Testis (tissue), 3 donors: ENCODE results near the gene MAGEF1. TPM values are rescaled to one million over a fixed set of nuclear protein-coding genes. Genes with fewer than 3 reads are reported as not detected.

Experiments
- DNase-seq: peaks from one replicate; pipeline ENCODE4 v3.0.0-alpha.2; 2019
- H3K27ac ChIP-seq, 2 donors: fragments of 200-600 bp; sonication (generic); one replicate each; pipeline ENCODE4 v1.5.1; 2019
- H3K27me3 ChIP-seq: fragments of 200-600 bp; sonication (generic); one replicate; pipeline ENCODE4 v1.5.1; 2019
- H3K36me3 ChIP-seq: fragments of 200-600 bp; sonication (generic); one replicate; pipeline ENCODE4 v1.5.1; 2017; ENCODE audit warnings: low read depth; ENCODE audit errors: missing control alignments
- H3K4me1 ChIP-seq: fragments of 200-600 bp; sonication (generic); one replicate; pipeline ENCODE4 v1.5.1; 2019
- H3K4me3 ChIP-seq, 2 donors: fragments of 200-600 bp; sonication (generic); one replicate each; pipeline ENCODE4 v1.5.1; 2017 to 2019
- H3K9me3 ChIP-seq: fragments of 200-600 bp; sonication (generic); one replicate; pipeline ENCODE4 v1.5.1; 2017
- POLR2A ChIP-seq: fragments of 450-650 bp; IDR thresholded peaks from one replicate; pipeline ENCODE4 v1.6.1; 2017; ENCODE audit warnings: antibody characterized with exemption, mild to moderate bottlenecking, moderate library complexity
- WGBS, 2 donors: methylation state at CpG; one replicate each; pipeline ENCODE4 v1.1.5; 2018; 5-methylcytosine and 5-hydroxymethylcytosine counted together
- intact Hi-C: fragments of 100-400 bp; cut with DNase I; formaldehyde crosslinking; loops from one replicate; pipeline ENCODE4 v1.15.1; 2023; ENCODE audit warnings: low total_unique reads
- polyA plus RNA-seq: library from polyadenylated mRNA; stranded (reverse); fragments of 350-450 nt; fragmentation: Illumina TruSeq; extraction: RNeasy Lipid Tissue Mini Kit (QIAGEN cat#74804); gene quantifications from one replicate; pipeline ENCODE4 v1.2.3, GENCODE V29; 2014; ENCODE audit warnings: low read depth, low replicate concordance; ENCODE audit not compliant: insufficient read depth
- total RNA-seq, 2 donors: library from RNA; depleted of rRNA; stranded (reverse); fragments of >200 nt; gene quantifications; one replicate each; pipeline ENCODE4 v1.2.3, GENCODE V29; 2016
- TF ChIP-seq, protein P1 (sequence below), 3 experiments: fragments of 450-650 bp in 2 of 3; fragments of 200-600 bp in 1 of 3; sonication (generic) in 1 of 3; IDR thresholded peaks; one replicate each; pipeline ENCODE4 v1.5.1; 2016 to 2019; ENCODE audit warnings: antibody characterized with exemption in 3 of 3, mild to moderate bottlenecking in 2 of 3, moderate library complexity in 1 of 3

Gene MAGEF1
- total and polyA plus RNA-seq, 3 donors from 2014 or later: 22.8 to 33.5 (median 25.1) TPM

DNA sequence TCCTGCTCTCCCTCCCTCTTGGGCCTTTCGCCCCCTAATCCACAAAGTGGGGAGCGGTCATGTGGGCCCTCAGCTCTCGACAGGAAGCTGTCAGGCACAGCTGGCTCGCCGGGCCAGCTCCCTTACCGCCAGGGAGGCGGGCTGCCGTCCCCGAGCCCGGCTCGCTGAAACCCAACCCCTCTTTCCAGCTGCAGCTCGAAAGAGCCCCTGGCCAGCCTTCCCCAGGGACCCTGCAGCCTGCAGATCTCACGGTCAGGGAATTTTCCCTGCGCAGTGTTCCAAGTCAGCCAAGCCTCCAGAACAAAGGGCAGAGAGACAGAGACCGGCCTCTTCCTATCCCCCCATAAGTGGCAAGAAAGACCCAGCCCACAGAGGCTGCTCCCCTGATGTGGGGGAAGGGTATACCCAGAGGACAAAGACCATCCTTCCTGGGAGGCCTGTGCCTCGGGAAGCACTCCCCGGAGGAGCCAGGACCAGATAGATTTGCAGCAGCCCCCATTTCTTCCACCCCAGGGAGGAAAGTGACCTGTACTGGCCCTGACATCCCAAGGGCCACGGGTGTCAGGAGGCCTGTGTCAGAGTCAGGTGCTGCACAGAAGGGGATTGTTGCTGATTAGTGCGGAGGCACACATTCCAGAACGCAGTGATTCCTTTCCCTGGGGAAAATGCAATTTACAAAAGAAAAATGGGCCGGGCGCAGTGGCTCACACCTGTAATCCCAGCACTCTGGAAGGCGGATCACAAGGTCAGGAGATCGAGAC, 32.6 kb downstream of the MAGEF1 start:
- DNase-seq: peak; percentile 52
- no peaks in the 10 kb centered on the region for H3K36me3 ChIP-seq
- H3K4me1 ChIP-seq: peaks cover 35% of the 10 kb centered on the region
- H3K27ac ChIP-seq: peak overlapping the region; percentile 1 to 55
- intact Hi-C loops: no loop called here
- H3K27me3 ChIP-seq: no peaks in the 10 kb centered on the region
- H3K9me3 ChIP-seq: no peaks in the 10 kb centered on the region
- 28 to 45% methylated on average over 12 to 24 of the region's 24 CpGs for WGBS, 2 donors
- TF ChIP-seq, protein P1, sequence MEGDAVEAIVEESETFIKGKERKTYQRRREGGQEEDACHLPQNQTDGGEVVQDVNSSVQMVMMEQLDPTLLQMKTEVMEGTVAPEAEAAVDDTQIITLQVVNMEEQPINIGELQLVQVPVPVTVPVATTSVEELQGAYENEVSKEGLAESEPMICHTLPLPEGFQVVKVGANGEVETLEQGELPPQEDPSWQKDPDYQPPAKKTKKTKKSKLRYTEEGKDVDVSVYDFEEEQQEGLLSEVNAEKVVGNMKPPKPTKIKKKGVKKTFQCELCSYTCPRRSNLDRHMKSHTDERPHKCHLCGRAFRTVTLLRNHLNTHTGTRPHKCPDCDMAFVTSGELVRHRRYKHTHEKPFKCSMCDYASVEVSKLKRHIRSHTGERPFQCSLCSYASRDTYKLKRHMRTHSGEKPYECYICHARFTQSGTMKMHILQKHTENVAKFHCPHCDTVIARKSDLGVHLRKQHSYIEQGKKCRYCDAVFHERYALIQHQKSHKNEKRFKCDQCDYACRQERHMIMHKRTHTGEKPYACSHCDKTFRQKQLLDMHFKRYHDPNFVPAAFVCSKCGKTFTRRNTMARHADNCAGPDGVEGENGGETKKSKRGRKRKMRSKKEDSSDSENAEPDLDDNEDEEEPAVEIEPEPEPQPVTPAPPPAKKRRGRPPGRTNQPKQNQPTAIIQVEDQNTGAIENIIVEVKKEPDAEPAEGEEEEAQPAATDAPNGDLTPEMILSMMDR (IDR thresholded peaks at IDR 0.05): no peak
- no peak for TF ChIP-seq POLR2A
- H3K4me3 ChIP-seq: no peak overlapping the region

DNA sequence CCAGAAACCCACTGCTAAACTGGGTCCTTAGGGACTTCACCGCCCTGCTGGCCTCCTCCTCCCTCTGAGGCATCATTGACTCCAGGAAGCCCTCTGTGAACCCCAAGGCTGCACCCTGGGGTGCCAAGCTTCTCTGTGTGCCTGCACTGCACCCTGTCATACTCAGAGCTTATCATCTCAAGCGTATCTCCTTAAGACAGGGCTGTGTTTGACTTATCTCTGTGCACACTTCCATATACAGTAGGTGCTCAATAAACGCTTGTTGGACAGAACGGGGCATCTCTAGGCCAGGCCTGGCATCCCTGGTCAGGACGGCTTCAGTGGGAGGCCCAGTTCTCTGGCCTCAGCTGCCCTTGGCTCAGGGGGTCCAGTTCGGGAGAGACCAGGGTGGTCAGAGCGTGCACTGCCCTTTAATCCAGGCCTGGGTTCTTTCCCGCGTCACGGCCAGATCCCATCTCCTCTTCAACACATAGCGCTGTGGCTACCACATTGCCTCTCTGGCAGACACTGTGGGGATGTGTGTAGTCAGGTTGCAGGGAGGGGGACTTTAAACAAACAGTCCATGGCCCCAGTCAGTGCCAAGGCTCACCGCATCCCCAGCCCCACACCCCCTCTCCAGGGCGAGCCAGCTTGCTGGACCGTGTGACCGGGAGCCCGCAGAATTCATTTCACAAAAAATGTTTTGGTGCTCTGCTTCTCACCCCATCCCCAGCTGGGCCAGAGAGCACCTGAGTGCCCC, 33.4 kb downstream of the MAGEF1 start:
- DNase-seq: no peak
- no peaks in the 10 kb centered on the region for H3K36me3 ChIP-seq
- H3K4me1 ChIP-seq: peaks cover 35% of the 10 kb centered on the region
- 62 to 65% methylated on average over 12 to 16 of the region's 16 CpGs for WGBS, 2 donors
- no peak overlapping the region for H3K4me3 ChIP-seq
- intact Hi-C loops: no loop called here
- no peaks in the 10 kb centered on the region for H3K27me3 ChIP-seq
- TF ChIP-seq POLR2A: no peak
- TF ChIP-seq, protein P1 (IDR thresholded peaks at IDR 0.05): no peak
- H3K27ac ChIP-seq: peak overlapping the region; percentile 1 to 55
- no peaks in the 10 kb centered on the region for H3K9me3 ChIP-seq

DNA sequence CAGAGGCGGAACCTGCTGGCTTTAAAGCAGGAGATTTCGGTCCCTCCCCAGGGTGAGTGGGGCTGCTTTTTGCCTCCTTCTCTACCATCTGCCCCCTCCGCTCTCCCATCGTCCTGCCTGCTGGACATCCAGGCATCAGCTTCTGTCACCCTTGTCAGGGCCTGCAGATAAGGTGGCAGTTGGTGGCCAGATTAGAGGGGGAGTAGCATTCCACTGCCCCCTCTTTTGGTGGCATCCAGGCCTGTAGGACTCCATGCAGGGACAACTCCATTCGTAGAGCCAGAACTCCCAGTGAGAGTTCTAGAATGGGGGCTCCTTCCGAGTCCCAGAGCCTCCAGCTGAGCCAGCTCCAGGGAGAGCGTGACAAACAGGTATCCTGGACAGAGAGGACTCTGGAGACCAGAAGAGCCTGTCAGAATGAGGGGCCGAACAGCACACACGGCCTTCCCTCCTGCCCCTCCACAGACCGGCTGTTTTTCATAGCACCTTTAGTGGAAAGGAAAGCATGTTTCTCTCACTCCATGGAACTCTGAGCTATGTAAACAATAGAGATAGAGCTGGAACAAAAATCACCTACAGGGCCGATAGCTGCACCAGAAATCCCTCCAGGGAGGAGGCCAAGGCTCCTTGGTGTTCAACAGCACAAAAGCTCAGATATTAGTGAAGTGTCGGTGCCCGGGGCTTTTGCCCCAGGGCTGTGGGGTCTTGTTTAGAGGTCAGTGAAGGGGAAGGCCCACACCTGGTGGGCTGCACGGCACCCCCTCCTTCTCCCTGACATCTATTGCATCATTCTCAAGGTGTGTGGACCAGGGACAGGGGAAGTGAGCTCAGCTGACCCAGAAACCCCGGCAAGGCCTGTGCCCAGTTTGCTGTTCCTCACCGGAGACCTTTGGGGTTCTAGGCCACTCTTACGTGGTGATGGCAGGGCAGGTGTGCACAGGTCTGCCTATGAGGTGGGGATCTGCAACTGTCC, 34.2 kb downstream of the MAGEF1 start:
- H3K27me3 ChIP-seq: no peaks in the 10 kb centered on the region
- no peak for TF ChIP-seq POLR2A
- TF ChIP-seq, protein P1 (IDR thresholded peaks at IDR 0.05): no peak
- no peak for DNase-seq
- no peak overlapping the region for H3K27ac ChIP-seq
- H3K36me3 ChIP-seq: no peaks in the 10 kb centered on the region
- 69 to 71% methylated on average over 15 to 17 of the region's 17 CpGs for WGBS, 2 donors
- no peak overlapping the region for H3K4me3 ChIP-seq
- H3K4me1 ChIP-seq: peaks cover 35% of the 10 kb centered on the region
- no peaks in the 10 kb centered on the region for H3K9me3 ChIP-seq
- intact Hi-C loops: no loop called here

DNA sequence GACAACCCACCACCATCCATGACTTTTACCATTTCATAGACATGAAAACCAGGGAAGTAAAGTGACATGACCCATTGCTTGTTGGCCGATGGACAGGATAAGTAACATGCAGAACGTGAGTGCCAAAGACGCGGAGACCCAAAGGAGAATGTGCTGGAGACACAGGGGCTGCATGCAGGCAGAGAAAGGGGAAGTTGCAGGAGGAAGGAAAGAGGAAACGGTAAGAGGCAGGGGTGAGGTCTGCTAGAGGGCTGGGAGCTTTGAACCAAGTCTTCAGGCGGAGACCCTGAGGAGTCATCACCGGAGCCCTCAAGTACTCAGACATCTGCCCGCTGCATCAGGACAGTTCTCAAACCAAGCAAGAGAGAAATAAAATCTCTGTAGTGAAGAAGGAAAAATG, 34.9 kb downstream of the MAGEF1 start:
- TF ChIP-seq, protein P1 (IDR thresholded peaks at IDR 0.05): no peak
- no peak for TF ChIP-seq POLR2A
- Histone ChIP-seq H3K4me3 (no peak overlapping the region), H3K9me3 (no peaks in the 10 kb centered on the region), H3K4me1 (peaks cover 35% of the 10 kb centered on the region), H3K27me3 (no peaks in the 10 kb centered on the region), H3K27ac (no peak overlapping the region), H3K36me3 (no peaks in the 10 kb centered on the region)
- 70 to 89% methylated on average over 8 of the region's 8 CpGs for WGBS, 2 donors
- DNase-seq: no peak
- intact Hi-C loops: no loop called here
